ENCODE results near the gene SEL1L3.

Gene SEL1L3

GRCh38 chr4:25847329-25847728 is 15.5 kb downstream of the SEL1L3 start:
- no peak for DNase-seq (ENCODE audit: low spot score)

GRCh38 chr4:25845841-25846653 is 16.7 kb downstream of the SEL1L3 start:
- DNase-seq (ENCODE audit: low spot score), result no peak

GRCh38 chr4:25844961-25845712 is 17.7 kb downstream of the SEL1L3 start:
- no peak for DNase-seq (ENCODE audit: low spot score)

GRCh38 chr4:25843340-25844097 is 19.3 kb downstream of the SEL1L3 start:
- DNase-seq (ENCODE audit: low spot score), result no peak

- no peak for DNase-seq (ENCODE audit: low spot score)
Measured at GRCh38 chr4:25842229-25842845, 20.5 kb downstream of the SEL1L3 start.

- no peak for DNase-seq (ENCODE audit: low spot score)
Measured at GRCh38 chr4:25839687-25840086, 23.1 kb downstream of the SEL1L3 start.

GRCh38 chr4:25839233-25839632 is 23.6 kb downstream of the SEL1L3 start:
- DNase-seq (ENCODE audit: low spot score), result no peak

GRCh38 chr4:25838526-25838925 is 24.3 kb downstream of the SEL1L3 start:
- DNase-seq (ENCODE audit: low spot score), result no peak

GRCh38 chr4:25837107-25837506 is 25.7 kb downstream of the SEL1L3 start:
- DNase-seq (ENCODE audit: low spot score), result no peak

GRCh38 chr4:25835384-25835783 is 27.4 kb downstream of the SEL1L3 start:
- DNase-seq (ENCODE audit: low spot score), result no peak

- no peak for DNase-seq (ENCODE audit: low spot score)
Measured at GRCh38 chr4:25834411-25835107, 28.2 kb downstream of the SEL1L3 start.

- DNase-seq (ENCODE audit: low spot score), result no peak
Measured at GRCh38 chr4:25830548-25830947, 32.2 kb downstream of the SEL1L3 start.

- DNase-seq (ENCODE audit: low spot score), result no peak
Measured at GRCh38 chr4:25827897-25828296, 34.9 kb downstream of the SEL1L3 start.

GRCh38 chr4:25827373-25827772 is 35.4 kb downstream of the SEL1L3 start:
- no peak for DNase-seq (ENCODE audit: low spot score)

- DNase-seq (ENCODE audit: low spot score), result no peak
Measured at GRCh38 chr4:25826074-25826752, 36.6 kb downstream of the SEL1L3 start.

GRCh38 chr4:25823632-25824031 is 39.2 kb downstream of the SEL1L3 start:
- DNase-seq (ENCODE audit: low spot score), result no peak

- DNase-seq (ENCODE audit: low spot score), result no peak
Measured at GRCh38 chr4:25821899-25822298, 40.9 kb downstream of the SEL1L3 start.

- DNase-seq (ENCODE audit: low spot score), result no peak
Measured at GRCh38 chr4:25821267-25821666, 41.5 kb downstream of the SEL1L3 start.

GRCh38 chr4:25818876-25819275 is 43.9 kb downstream of the SEL1L3 start:
- no peak for DNase-seq (ENCODE audit: low spot score)

- DNase-seq (ENCODE audit: low spot score), result no peak
Measured at GRCh38 chr4:25818371-25818871, 44.4 kb downstream of the SEL1L3 start.

Data from Ammon's horn (tissue), 1 donor.